ENCODE measurements around the gene PRTG.

- no peak for TF ChIP-seq POLR2AphosphoS5 (IDR thresholded peaks at IDR 0.05; ENCODE audit: low read depth, low read length)
- TF ChIP-seq EZH2phosphoT487 (IDR thresholded peaks at IDR 0.05; ENCODE audit: borderline replicate concordance, low read depth) = no peak
- TF ChIP-seq RFX5 (IDR thresholded peaks at IDR 0.05; ENCODE audit: low read length) = no peak
- no peak for TF ChIP-seq CHD2 (IDR thresholded peaks at IDR 0.05; ENCODE audit: low read length, partially characterized antibody)
- TF ChIP-seq SMC3 (IDR thresholded peaks at IDR 0.05; ENCODE audit: low read depth, low read length) = no peak
- no peak for TF ChIP-seq CTCF (IDR thresholded peaks at IDR 0.05)
- no peak for TF ChIP-seq REST (IDR thresholded peaks at IDR 0.05; ENCODE audit: low read depth, low read length)
- no peak for TF ChIP-seq RAD21 (IDR thresholded peaks at IDR 0.05; ENCODE audit: low read length)
- no peak for TF ChIP-seq YY1 (IDR thresholded peaks at IDR 0.05; ENCODE audit: low read depth)
Observed at GRCh38 chr15:55586808-55587207, 156.1 kb downstream of the PRTG start.

All from SK-N-SH (cell line).